Transverse colon (tissue), 4 donors: Measurements from ENCODE around the gene FBN3. TPM values are rescaled to one million over a fixed set of nuclear protein-coding genes. Genes with fewer than 3 reads are reported as not detected.

Source experiments
- DNase-seq: peaks from one replicate; pipeline ENCODE4 v3.0.0-alpha.2; 2019
- H3K27ac ChIP-seq, 4 donors: fragments of 200-600 bp; sonication (generic); 2 replicates each; pipeline ENCODE4 v1.5.1; 2016 to 2018; ENCODE audit warnings: inconsistent platforms in 4 of 4
- H3K27me3 ChIP-seq: fragments of 200-600 bp; sonication (generic); 2 replicates; pipeline ENCODE4 v1.5.1; 2017; ENCODE audit warnings: inconsistent platforms
- H3K36me3 ChIP-seq, 4 donors: fragments of 200-600 bp; sonication (generic); 2 replicates each; pipeline ENCODE4 v1.5.1; 2017 to 2019; ENCODE audit warnings: inconsistent platforms in 4 of 4
- H3K4me1 ChIP-seq, 4 donors: fragments of 200-600 bp; sonication (generic); 2 replicates each; pipeline ENCODE4 v1.5.1; 2017 to 2020; ENCODE audit warnings: inconsistent platforms in 4 of 4
- H3K4me3 ChIP-seq, 4 donors: fragments of 200-600 bp; sonication (generic); 1 replicate in 1 of 4; 2 replicates in 3 of 4; pipeline versions ENCODE4 v1.5.1 to v1.6.1; 2017 to 2019; ENCODE audit warnings: inconsistent platforms in 4 of 4
- H3K9me3 ChIP-seq, 2 donors: fragments of 200-600 bp; sonication (generic); 2 replicates each; pipeline ENCODE4 v1.5.1; 2017 to 2019; ENCODE audit warnings: inconsistent platforms in 2 of 2
- CTCF ChIP-seq, 5 experiments: fragments of 200-600 bp in 3 of 5; fragments of 450-650 bp in 2 of 5; sonication (generic) in 3 of 5; IDR thresholded peaks; 1 replicate in 2 of 5; 2 replicates in 3 of 5; pipeline ENCODE4 v1.5.1; 2016 to 2017; ENCODE audit warnings: antibody characterized with exemption in 5 of 5, inconsistent platforms in 3 of 5, mild to moderate bottlenecking in 2 of 5, moderate library complexity in 1 of 5
- EP300 ChIP-seq: sonication (generic); formaldehyde crosslinking; IDR thresholded peaks from one replicate; pipeline ENCODE4 v1.6.1; 2017; ENCODE audit warnings: antibody characterized with exemption, low read depth
- POLR2A ChIP-seq: fragments of 450-650 bp; IDR thresholded peaks from one replicate; pipeline ENCODE4 v1.6.1; 2016; ENCODE audit warnings: antibody characterized with exemption, mild to moderate bottlenecking, moderate library complexity
- POLR2AphosphoS5 ChIP-seq, 3 donors: sonication (generic); formaldehyde crosslinking; IDR thresholded peaks; one replicate each; pipeline ENCODE4 v1.6.1; 2016; ENCODE audit warnings: antibody characterized with exemption in 3 of 3
- WGBS, 2 donors: methylation state at CpG; one replicate each; pipeline ENCODE4 v1.1.5; 2018; ENCODE audit warnings: low coverage in 1 of 2; 5-methylcytosine and 5-hydroxymethylcytosine counted together
- in situ Hi-C, 4 donors: fragments of 200-750 bp; cut with MboI; loops; one replicate each; pipeline versions ENCODE4 v1.15.0 to v1.15.1; 2017; ENCODE audit warnings: low sequenced_read_pairs in 3 of 4, low pct_ligation_motif_present in 1 of 4, low pct_unique_long_range_greater_than_20kb in 1 of 4
- intact Hi-C: fragments of 100-400 bp; cut with DNase I; formaldehyde crosslinking; loops from one replicate; pipeline ENCODE4 v1.15.1; 2023; ENCODE audit warnings: low total_unique reads
- total RNA-seq, 4 donors: library from RNA; depleted of rRNA; stranded (reverse); fragments of >200 nt; gene quantifications; one replicate each; pipeline ENCODE4 v1.1.0, GENCODE V29; 2016

The FBN3 gene
- total RNA-seq, 4 donors from 2014 or later: not detected

GRCh38 chr19:8097681-8098567, 51.5 kb downstream of the FBN3 start:
- 52 to 77% methylated on average over 4 to 5 of the region's 5 CpGs for WGBS, 2 donors
- TF ChIP-seq POLR2A: no peak
- TF ChIP-seq POLR2AphosphoS5 (IDR thresholded peaks at IDR 0.05): no peak
- TF ChIP-seq CTCF (IDR thresholded peaks at IDR 0.05): no peak
- TF ChIP-seq EP300: no peak

GRCh38 chr19:8097198-8097597, 52.2 kb downstream of the FBN3 start:
- Histone ChIP-seq H3K4me3 (no peak overlapping the region), H3K27ac (no peak overlapping the region), H3K4me1 (no peaks in the 10 kb centered on the region), H3K9me3 (peaks cover 17 to 22% of the 10 kb centered on the region in 2 donors), H3K36me3 (no peaks in the 10 kb centered on the region), H3K27me3 (no peaks in the 10 kb centered on the region)
- no peak for TF ChIP-seq CTCF (IDR thresholded peaks at IDR 0.05)
- no peak for TF ChIP-seq POLR2AphosphoS5 (IDR thresholded peaks at IDR 0.05)
- no peak for TF ChIP-seq EP300
- no peak for TF ChIP-seq POLR2A
- no peak for DNase-seq
- intact Hi-C loops: no loop called here
- 90% methylated on average over 10 of the region's 10 CpGs; no CpG with 5 or more reads in 1 of the 2 donors for WGBS, 2 donors
- in situ Hi-C loops: no loop called here

More at GRCh38 chr19:8097681-8098567, 51.5 kb downstream of the FBN3 start:
- Histone ChIP-seq H3K9me3 (peaks cover 17 to 22% of the 10 kb centered on the region in 2 donors), H3K27ac (no peak overlapping the region), H3K27me3 (no peaks in the 10 kb centered on the region), H3K4me1 (no peaks in the 10 kb centered on the region), H3K4me3 (no peak overlapping the region), H3K36me3 (no peaks in the 10 kb centered on the region)
- in situ Hi-C loops (no loop called here), intact Hi-C loops (no loop called here)
- no peak for DNase-seq

- in situ Hi-C loops: no loop called here
- TF ChIP-seq EP300 (no peak), POLR2A (no peak), POLR2AphosphoS5 (IDR thresholded peaks at IDR 0.05) (no peak), CTCF (IDR thresholded peaks at IDR 0.05) (no peak)
- H3K4me1 ChIP-seq: no peaks in the 10 kb centered on the region
- H3K36me3 ChIP-seq: no peaks in the 10 kb centered on the region
- no peak for DNase-seq
- peaks cover 17 to 22% of the 10 kb centered on the region in 2 donors for H3K9me3 ChIP-seq
- H3K4me3 ChIP-seq: no peak overlapping the region
- intact Hi-C loops: no loop called here
- H3K27ac ChIP-seq: no peak overlapping the region
- H3K27me3 ChIP-seq: no peaks in the 10 kb centered on the region
- WGBS, 2 donors: 90% methylated on average over 3 of the region's 3 CpGs; no CpG with 5 or more reads in 1 of the 2 donors
Measured at GRCh38 chr19:8096071-8096470, 53.3 kb downstream of the FBN3 start.

GRCh38 chr19:8095354-8095886, 54.0 kb downstream of the FBN3 start:
- no peak overlapping the region for H3K4me3 ChIP-seq
- intact Hi-C loops (no loop called here), in situ Hi-C loops (no loop called here)
- H3K27me3 ChIP-seq: no peaks in the 10 kb centered on the region
- DNase-seq: no peak
- H3K36me3 ChIP-seq: no peaks in the 10 kb centered on the region
- H3K27ac ChIP-seq: no peak overlapping the region
- TF ChIP-seq EP300: no peak
- TF ChIP-seq CTCF (IDR thresholded peaks at IDR 0.05): no peak
- no peak for TF ChIP-seq POLR2AphosphoS5 (IDR thresholded peaks at IDR 0.05)
- no peak for TF ChIP-seq POLR2A
- no peaks in the 10 kb centered on the region for H3K4me1 ChIP-seq
- WGBS, 2 donors: 75 to 100% methylated on average over 1 to 2 of the region's 2 CpGs
- H3K9me3 ChIP-seq: peaks cover 17 to 22% of the 10 kb centered on the region in 2 donors
